Esophagus mucosa (tissue), 1 donor: ENCODE measurements around the gene VPS26A. TPM values are rescaled to one million over a fixed set of nuclear protein-coding genes. Genes with fewer than 3 reads are reported as not detected.

Experiments
- total RNA-seq: library from RNA; stranded (reverse); gene quantifications from one replicate; pipeline ENCODE4 v1.2.4, GENCODE V29; 2023
- donor health status: DM: yes; HTN: yes; CAD: no.

Gene VPS26A
- total RNA-seq, 1 donor from 2014 or later, result 42.2 TPM

Other genes starting within 250 kb of the VPS26A start
- 25.2 TPM for gene DDX50, start 222.9 kb upstream of the VPS26A start, total RNA-seq
- gene DDX21, start 168.0 kb upstream of the VPS26A start, total RNA-seq, result 67.2 TPM
- 11.1 TPM for gene KIFBP, start 135.4 kb upstream of the VPS26A start, total RNA-seq
- gene SRGN, start 36.1 kb upstream of the VPS26A start, total RNA-seq, result 7.9 TPM
- 22.8 TPM for gene SUPV3L1, start 56.1 kb downstream of the VPS26A start, total RNA-seq
- 0.04 TPM for gene HKDC1, start 96.2 kb downstream of the VPS26A start, total RNA-seq
- 133 TPM for gene HK1, start 154.3 kb downstream of the VPS26A start, total RNA-seq